HL-60 (cell line): ENCODE data around the gene SNRNP70.

ENCODE experiments used
- POLR2AphosphoS5 ChIP-seq: IDR thresholded peaks from 2 replicates; pipeline ENCODE4 v1.6.1; 2012; ENCODE audit warnings: low read depth
- TF ChIP-seq, protein P1 (sequence below): IDR thresholded peaks from one replicate; pipeline ENCODE4 v1.5.1; 2011; ENCODE audit warnings: low read length, control low read depth, inconsistent platforms; ENCODE audit not compliant: insufficient read depth

DNA sequence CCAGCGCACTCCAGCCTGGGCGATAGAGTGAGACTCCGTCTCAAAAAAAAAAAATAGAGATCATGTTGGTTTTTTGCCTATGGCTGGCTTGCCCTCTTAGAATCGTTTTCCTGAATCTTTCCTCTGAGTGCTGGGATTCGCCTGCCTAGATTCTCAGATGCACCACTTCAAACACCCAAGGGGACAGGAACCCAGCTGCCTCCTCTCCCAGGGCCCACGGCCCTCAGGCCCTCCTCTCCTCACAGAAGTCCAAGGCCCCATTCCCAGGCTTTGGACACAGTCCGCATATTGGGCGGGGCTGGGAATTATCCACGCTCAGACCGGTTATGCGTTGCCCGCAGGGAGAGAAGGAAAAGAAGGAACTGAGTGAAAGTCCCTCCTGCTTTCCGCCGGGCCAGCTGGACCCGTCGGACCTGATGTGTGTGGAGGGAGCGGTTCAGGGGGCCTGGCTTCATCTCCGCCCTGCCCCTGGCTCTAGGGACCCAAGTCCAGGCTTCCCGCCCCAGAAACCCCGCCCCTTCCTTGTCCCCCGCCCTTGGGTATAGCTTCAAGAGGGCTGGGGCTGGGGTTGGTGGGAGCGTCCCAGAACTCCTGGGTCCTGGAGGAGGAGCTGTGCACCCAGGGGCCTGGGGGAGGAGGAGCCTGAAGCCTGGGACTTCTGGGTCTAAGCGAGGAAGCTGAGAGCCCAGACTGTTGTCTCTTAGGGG lies 39.9 kb downstream of the SNRNP70 start:
- TF ChIP-seq, protein P1, sequence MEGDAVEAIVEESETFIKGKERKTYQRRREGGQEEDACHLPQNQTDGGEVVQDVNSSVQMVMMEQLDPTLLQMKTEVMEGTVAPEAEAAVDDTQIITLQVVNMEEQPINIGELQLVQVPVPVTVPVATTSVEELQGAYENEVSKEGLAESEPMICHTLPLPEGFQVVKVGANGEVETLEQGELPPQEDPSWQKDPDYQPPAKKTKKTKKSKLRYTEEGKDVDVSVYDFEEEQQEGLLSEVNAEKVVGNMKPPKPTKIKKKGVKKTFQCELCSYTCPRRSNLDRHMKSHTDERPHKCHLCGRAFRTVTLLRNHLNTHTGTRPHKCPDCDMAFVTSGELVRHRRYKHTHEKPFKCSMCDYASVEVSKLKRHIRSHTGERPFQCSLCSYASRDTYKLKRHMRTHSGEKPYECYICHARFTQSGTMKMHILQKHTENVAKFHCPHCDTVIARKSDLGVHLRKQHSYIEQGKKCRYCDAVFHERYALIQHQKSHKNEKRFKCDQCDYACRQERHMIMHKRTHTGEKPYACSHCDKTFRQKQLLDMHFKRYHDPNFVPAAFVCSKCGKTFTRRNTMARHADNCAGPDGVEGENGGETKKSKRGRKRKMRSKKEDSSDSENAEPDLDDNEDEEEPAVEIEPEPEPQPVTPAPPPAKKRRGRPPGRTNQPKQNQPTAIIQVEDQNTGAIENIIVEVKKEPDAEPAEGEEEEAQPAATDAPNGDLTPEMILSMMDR, result no peak
- TF ChIP-seq POLR2AphosphoS5, result no peak
